GM19395 (cell line): ENCODE results near the gene CEMIP.

Experiments
- ATAC-seq: cut with Tn5 transposase; IDR thresholded peaks from one replicate; pipeline ENCODE4 v1.9.1; 2021; ENCODE audit warnings: mild to moderate bottlenecking, moderate library complexity; ENCODE audit not compliant: unreplicated experiment

Gene CEMIP, protein sequence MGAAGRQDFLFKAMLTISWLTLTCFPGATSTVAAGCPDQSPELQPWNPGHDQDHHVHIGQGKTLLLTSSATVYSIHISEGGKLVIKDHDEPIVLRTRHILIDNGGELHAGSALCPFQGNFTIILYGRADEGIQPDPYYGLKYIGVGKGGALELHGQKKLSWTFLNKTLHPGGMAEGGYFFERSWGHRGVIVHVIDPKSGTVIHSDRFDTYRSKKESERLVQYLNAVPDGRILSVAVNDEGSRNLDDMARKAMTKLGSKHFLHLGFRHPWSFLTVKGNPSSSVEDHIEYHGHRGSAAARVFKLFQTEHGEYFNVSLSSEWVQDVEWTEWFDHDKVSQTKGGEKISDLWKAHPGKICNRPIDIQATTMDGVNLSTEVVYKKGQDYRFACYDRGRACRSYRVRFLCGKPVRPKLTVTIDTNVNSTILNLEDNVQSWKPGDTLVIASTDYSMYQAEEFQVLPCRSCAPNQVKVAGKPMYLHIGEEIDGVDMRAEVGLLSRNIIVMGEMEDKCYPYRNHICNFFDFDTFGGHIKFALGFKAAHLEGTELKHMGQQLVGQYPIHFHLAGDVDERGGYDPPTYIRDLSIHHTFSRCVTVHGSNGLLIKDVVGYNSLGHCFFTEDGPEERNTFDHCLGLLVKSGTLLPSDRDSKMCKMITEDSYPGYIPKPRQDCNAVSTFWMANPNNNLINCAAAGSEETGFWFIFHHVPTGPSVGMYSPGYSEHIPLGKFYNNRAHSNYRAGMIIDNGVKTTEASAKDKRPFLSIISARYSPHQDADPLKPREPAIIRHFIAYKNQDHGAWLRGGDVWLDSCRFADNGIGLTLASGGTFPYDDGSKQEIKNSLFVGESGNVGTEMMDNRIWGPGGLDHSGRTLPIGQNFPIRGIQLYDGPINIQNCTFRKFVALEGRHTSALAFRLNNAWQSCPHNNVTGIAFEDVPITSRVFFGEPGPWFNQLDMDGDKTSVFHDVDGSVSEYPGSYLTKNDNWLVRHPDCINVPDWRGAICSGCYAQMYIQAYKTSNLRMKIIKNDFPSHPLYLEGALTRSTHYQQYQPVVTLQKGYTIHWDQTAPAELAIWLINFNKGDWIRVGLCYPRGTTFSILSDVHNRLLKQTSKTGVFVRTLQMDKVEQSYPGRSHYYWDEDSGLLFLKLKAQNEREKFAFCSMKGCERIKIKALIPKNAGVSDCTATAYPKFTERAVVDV (N-terminal part only)

DNA sequence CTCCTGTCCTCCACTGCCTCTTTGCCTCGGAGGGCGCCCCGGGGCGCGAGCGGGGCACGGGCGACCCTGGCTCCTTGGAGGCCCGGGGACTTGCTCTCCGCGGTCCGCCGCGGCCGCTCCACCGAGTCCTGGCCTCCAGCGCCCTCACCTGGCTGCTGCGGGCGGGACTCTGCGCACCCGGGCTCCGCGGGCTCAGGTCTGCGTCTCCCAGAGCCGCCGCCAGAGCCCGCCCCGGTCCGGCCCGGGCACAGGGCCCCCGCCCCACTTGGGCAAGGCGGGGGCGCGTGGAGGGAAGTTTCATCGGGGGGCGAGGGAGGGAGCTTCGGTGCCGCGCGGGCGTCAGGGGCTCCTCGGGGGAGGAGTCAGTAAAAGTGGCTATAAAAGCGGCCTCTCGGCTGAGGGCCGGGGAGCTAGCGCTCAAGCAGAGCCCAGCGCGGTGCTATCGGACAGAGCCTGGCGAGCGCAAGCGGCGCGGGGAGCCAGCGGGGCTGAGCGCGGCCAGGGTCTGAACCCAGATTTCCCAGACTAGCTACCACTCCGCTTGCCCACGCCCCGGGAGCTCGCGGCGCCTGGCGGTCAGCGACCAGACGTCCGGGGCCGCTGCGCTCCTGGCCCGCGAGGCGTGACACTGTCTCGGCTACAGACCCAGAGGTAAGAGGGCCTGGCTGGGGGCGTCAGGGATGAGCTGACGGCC, at the start of gene CEMIP:
Gene CEMIP, plus strand, starts transcription at position 407 of the 694 bp plus-strand sequence. CDS start 94,510 bp downstream, outside the sequence.
- ATAC-seq, result no peak

DNA sequence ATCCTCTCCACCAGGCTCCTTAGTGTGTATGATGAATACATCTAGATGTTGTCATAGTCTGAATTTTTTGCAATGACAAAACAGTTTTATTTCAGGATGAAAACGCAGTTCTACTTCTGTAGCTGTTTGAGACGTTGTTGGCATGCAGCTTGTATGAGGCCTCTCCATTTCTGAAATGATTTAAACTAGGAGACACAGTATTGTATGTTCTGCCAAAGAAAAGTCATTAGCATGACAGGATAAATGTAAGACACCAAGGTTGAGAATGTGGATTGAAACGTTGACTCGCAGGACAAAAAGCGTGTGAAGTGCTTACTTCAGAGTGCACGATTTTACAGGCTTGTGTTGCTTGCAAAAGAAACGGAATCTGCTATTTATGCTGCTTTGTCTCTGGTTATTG, 48.8 kb upstream of the CEMIP start:
- no peak for ATAC-seq

DNA sequence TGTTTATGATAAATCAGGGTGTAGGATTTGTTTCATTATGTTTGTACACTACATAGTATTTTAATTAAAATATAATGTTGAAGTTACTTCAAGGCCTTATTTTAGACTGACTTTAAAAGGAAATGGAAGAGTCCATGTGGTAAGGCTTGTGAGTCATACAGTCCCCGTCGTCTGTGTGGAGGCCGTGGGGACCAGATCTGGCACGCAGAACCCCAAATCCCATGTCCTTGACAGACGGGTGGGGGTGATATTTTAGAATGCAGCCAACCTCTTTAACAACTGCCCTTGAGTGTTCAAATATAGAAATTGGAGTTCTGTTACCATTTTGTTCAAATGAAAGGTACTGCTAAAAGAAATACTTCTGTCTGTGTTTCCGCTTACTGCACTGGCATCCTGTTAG, 48.2 kb upstream of the CEMIP start:
- no peak for ATAC-seq

DNA sequence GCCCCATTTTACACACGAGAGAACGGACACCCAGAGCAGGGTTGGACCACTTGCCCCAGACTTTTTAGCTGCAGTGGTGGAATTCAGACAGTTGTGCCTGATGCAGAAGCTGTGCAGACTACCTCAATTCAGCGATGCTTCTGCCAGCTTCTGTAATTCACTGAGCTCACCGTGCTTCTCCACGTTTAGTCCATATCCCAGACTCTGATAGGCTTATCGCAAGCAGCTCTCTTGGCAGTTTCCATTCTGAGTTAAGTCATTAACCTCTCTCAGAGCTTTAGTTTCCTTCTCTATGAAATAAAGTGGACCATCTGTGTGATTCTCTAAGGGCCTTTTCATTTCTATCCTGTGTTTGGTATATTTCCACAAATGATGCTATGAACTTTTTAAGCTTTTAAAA, 47.0 kb upstream of the CEMIP start:
- no peak for ATAC-seq

DNA sequence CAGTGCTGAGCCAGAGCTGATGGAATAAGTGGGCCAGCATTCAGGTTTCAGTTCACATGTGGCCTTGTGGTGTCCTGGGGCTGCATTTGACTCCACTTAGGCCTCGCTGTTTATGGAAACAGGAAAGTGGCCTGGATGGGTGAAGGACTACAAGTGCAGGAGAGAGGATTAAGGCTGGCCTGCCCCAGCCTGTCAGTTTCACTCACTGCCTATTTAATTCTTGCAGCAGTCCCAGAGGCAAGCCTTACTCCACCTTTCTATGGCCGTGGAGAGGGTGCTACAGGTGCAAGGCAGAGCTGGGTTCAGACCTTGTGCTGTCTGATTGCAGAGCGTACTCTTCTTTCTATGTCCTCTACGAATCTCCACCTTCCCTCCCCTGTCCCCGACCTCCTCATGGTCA, 46.4 kb upstream of the CEMIP start:
- no peak for ATAC-seq

DNA sequence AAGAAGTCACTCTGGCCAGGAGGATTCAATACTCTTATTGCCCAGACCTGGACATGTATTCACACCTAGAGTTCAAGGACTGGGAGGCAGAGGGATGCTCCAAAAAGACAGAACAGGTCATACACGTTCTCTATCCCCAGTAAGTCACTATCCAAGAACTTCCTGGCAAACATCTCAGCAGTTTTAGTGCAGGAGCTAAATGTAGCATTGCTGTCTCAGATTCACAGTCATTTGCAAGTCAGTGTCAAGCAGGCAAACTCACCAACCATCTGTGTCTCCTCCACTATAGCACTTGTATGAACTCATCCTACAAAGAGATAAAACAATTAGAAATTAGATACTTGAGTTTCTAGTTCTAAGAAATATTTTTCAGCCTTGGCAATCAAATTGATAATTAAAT, 45.7 kb upstream of the CEMIP start:
- ATAC-seq, result no peak

DNA sequence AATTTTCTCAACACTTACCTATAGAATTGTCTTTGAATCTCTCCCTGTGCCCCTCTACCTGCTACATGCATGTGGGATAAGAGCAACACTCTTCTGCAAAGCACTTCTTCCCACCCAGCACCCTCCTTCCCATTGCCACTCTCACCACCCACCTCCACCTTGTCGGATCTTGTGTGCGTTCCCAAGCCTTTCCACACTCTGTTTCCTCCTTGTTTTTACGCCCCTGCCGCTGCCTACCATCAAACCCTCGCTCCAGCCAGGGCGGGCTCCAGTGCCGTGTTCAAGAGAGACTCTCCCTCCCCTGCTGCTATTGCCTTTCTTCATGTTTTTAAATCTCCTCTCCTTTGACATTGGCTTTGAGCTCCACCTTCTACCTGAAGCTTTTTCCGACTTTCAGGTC, 43.8 kb upstream of the CEMIP start:
- ATAC-seq, result no peak

DNA sequence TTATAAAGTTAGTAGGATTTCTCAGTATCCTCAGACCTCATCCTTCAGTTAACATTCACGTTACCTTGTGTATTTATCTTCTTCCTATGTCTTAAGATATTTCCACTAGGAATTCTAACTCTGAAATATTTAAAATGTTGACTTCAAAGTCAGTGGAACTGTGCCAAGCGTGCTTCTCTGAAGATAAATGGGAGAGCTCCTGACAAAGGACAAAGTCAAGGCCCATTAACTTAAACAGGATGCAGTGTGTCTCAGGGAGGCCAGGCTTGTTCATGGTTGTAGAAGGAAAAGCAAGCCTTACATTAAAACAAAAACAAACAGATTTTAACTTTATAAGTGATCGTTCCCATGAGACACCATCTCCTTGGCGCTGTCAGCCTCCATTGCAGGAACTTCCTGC, 42.6 kb upstream of the CEMIP start:
- ATAC-seq, result no peak

DNA sequence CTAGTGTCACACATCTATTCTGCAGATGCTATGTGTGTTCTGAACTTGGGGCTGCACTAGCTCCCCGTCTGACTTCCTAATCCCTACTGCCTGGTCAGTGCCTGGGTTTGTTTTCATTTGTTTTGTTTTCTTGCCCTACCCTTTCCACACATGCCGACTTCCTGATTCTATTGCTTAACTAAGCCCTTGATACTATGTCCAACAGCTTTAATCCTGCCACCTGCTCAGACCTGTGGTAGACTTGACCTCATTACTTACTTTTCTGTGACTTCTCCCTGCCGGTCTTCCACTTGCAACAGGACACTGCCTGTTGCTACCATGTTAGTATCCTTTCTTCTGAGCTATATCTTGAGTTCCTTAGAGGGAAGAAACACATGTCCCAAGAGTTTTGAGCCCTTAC, 39.3 kb upstream of the CEMIP start:
- ATAC-seq, result no peak

DNA sequence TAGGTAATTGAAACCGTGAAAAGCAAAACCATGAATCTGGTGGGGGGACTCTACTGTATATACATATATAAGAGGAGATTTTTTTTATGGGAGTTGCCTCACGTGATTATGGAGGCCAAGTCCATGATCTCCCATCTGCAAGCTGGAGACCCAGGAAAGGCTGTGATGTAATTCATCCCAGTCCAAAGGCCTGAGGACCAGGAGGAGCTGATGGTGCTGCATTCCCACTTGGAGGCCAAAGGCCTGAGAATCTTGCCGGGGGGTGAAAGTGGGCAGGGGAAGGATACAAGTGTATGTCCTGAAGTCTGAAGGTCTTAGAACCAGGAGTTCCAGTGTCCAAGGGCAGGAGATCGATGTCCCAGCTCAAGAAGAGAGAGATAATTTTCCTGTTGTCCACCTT, 37.1 kb upstream of the CEMIP start:
- no peak for ATAC-seq

DNA sequence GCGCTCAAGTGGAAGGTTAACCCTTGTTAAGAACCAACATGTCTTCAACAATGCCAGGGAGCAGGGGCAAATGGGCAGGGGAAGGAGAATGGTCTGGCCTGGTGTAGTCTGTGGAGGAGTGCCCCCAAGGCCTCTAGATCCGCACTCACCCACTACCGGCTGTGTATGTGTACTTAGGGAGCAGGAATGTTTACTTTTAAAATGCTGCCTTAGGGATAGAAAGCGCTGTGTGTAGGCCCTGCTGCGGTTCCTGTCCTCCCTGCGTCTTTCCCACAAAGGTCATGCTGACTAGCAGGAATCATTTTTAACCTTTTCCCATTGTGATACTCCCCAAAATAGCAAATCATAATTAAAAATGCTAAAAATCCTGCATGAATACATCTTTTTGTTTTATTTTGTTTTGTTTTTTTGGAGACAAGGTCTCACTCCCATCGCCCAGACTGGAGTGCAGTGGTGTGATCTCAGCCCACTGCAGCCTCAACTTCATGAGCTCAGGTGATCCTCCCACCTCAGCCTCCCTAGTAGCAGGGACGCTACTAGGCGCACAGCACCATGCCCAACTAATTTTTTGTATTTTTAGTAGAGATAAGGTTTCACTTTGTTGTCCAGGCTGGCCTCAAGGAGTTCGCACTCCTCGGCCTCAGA, 35.9 kb upstream of the CEMIP start:
- no peak for ATAC-seq

DNA sequence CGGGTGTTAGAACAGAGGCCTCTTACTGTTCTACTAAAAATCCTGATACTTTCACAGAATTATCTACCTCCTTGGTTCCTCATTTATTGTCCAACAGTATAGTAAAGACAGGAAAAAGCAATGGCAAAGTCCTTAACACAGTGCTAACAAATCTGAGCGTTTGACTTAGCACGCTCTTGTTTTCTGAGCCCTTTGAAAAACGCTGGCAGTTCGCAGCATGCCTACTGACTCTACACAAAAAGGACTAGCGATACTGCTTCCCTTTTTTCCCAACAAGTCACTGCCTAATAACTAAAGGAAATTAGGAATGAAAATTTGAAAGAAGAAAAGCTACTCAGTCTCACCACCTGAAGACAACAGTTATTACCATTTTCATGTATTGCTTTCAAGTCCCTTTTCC, 34.8 kb upstream of the CEMIP start:
- no peak for ATAC-seq

DNA sequence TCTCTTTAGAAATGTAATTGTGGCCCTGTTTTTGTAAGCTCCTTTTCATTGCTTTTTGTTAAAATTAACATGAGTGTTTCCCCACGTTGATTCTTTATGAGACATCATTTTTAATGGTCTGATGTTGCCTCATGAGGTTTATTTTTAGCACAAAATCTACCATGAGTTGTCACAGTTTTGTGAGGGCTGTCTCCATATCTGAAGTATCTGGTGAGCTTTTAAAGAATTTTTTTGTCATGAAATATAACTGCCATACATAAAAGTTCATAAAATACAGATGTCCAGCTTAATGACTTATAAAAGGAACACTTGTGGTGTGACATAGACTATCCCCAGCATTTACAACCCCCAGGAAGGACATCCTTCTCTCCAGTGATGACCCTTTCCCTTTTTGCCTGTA, 34.3 kb upstream of the CEMIP start:
- ATAC-seq, result no peak

DNA sequence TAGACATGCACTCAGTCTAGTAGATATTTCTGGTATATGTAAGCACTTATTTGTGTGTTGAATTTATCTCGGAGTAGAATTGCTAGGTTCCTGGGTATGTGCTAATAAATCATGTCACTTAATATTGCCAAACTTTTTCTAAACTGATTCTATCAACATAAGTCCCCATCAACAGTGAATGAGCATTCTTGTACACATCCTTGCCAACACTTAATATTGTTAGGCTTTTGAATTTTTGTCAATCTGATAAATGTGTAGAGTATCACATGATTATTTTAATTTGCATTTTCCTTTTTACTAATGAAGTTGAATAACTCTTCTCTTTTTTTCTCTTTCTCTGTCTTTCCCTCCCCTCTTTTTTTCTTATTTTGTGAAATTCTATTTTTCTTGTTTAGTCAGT, 33.3 kb upstream of the CEMIP start:
- ATAC-seq, result no peak

DNA sequence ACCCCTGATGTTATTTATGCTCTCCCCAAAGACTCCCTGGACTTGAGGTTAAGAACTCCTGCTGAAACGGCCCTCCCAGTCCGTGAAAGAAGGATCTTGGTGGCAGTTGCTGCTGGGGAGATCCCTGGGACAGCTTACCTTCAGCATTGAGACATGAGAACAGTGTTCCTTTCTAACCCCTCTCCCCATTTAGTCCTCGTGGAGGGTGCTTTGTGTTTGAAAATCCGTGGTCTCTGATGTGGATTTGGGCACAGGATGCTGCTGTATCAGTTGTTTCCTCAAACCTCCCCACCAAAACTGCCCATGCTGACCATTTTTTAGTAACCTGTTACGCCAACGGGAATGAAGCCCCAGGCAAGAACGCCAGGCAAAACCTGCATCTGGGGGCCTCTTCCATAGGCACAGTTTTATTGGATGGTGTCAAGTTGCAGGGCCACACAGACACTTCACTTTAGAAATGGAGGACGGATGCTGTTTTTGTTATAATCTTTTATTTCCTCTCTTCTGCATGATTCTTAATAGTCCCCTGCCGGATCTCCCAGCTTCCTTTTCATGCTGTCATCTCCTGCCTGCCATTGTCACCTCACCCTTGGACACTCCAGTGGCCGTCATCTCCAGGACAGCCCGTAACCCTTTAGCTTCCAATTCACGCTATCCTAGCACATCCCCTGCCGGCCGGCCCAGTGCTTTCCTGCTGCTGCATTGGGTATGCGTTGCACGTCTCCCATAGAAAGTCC, 31.7 kb upstream of the CEMIP start:
- no peak for ATAC-seq

DNA sequence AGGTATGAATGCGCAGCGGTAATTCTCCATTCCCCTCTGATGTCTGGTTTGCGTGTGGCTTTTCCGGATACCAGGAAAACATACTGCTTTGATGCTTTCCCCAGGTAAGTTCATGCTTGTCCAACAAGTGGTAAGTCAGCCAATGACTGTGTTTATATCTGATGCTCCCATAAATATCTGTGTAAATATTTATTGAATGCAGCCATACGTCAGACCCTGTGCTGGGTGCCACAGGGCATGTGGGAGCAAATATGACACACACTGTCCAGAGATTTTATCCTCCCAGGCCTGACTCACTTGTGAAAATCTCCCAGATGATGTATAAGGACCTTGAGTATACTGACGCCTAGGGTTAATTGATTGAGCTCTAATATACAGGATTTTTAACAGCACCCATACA, 29.6 kb upstream of the CEMIP start:
- no peak for ATAC-seq

DNA sequence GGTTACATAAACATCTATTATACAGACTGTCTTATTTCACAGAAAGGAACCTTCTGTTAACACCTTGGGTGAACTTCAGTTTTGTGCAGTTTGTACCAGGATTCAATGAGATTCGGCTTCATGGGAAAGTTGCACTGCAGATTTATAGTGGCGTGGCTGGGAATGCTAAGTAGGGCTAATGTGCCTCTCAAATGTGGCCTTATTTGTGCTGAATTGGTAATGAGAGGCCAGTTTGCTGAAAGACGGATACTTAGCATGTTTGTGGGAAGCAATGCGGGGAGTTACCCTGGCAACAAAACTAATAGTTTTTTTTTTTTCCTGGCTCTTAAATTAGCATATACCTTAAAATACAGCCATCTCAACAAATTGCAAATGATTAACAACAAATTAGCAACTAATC, 28.6 kb upstream of the CEMIP start:
- ATAC-seq, result no peak

DNA sequence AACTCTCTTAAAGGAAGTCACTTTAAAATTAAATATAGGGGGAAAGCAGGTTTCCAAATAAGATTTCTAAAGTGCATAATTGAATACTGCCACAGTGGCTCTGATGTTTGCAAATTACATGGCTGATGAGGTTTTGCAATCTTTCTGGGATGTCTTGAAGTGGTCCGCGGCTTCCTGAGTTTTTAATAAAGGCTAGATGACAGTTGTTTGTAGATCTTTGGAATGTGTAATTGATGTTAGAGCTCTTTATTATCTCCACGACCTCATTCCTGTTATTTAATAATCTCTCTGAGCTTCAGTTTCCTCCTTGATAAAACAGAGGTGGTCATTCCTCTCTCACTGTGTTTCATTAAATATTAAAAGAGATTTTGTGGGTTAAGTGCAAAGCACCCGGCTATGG, 27.0 kb upstream of the CEMIP start:
- ATAC-seq, result no peak

DNA sequence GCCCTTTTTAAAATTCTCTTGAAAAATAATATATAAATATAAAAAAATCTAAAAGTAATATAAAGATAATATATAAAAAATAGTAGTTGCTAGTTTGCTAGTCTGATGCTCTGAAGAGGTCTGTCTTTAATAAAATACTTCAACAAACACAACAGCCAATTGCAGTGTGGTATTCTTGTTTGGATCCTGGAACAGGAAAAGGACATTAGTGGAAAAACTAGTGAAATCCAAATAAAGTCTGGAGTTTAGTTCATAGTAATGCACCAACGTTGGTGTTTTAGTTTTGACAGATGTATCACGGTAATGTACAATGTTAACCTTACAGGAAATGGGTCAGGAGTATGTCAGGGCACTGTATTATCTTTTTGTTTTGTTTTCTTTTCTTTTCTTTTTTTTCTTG, 26.0 kb upstream of the CEMIP start:
- ATAC-seq, result no peak

DNA sequence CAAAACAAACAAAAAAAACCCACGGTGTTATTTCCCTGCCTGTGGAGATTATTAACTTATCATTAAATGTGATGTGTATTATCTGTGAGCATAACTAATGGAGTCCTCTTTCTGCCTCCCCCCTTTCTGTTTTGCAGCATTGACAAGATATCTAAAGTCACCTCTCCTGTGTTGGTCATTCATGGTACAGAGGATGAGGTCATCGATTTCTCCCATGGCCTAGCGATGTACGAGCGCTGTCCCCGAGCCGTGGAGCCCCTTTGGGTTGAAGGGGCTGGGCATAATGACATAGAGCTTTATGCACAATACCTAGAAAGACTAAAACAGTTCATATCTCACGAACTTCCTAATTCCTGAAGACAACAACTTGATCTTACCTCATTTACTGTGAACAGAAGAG, 25.2 kb upstream of the CEMIP start:
- no peak for ATAC-seq
